ENCODE results near the gene CHGA. TPM values are rescaled to one million over a fixed set of nuclear protein-coding genes. Genes with fewer than 3 reads are reported as not detected.

CHGA gene
- polyA plus RNA-seq, 3 donors: not detected

DNA sequence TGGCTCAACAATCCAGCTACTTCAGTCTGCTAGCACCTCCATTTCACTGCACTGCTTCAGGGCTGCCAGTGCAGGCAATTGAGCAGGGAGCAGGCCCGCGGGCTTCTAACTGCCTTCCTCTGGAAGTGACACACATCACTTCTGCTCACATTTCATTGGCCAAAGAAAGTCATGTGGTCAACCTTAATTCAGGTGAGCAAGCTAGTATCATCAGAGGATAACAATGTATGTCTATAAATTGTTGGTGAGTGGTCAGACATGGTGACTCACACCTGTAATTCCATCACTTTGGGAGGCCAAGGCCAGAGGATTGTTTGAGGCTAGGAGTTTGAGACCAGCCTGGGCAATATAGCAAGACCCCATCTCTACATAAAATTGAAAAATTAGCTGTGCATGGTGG lies 22.3 kb upstream of the CHGA start:
- H3K27me3 ChIP-seq (ENCODE audit: control insufficient read depth in 2 of 2, insufficient read depth in 2 of 2, low read length in 2 of 2): peaks cover 0 to 12% of the 10 kb centered on the region in 2 donors
- H4K20me1 ChIP-seq (ENCODE audit: insufficient read depth, low read length): no peaks in the 10 kb centered on the region
- no peaks in the 10 kb centered on the region for H3K79me2 ChIP-seq (ENCODE audit: insufficient read depth, low read length)
- Mint-ChIP-seq H3K9me3 (peaks cover 0 to 7% (median 2%) of the 10 kb centered on the region in 7 donors), H3K36me3 (no peaks in the 10 kb centered on the region), H3K4me1 (peaks cover 6% of the 10 kb centered on the region), H3K27me3 (ENCODE audit: low read depth in 3 of 3) (peaks cover 24 to 52% (median 26%) of the 10 kb centered on the region in 3 donors), H3K4me3 (no peak overlapping the region), H3K27ac (no peak overlapping the region)
- H3K4me2 ChIP-seq (replicated peaks; ENCODE audit: extremely low read depth, low read length, poor library complexity, severe bottlenecking): no peak overlapping the region
- WGBS (ENCODE audit: insufficient coverage): no CpG with 5 or more reads among the region's 2 CpGs
- H3K4me1 ChIP-seq (ENCODE audit: control insufficient read depth in 1 of 2, insufficient read depth in 2 of 2, low read length in 2 of 2): no peaks in the 10 kb centered on the region
- H3K36me3 ChIP-seq (replicated peaks in 1 of 2; ENCODE audit: control insufficient read depth in 1 of 2, insufficient read depth in 2 of 2, low read length in 2 of 2): no peaks in the 10 kb centered on the region
- intact Hi-C loops (cut with micrococcal nuclease): no loop called here
- H2AFZ ChIP-seq (ENCODE audit: insufficient read depth, low read depth, low read length, poor library complexity, severe bottlenecking): no peak overlapping the region
- TF ChIP-seq, protein P1, sequence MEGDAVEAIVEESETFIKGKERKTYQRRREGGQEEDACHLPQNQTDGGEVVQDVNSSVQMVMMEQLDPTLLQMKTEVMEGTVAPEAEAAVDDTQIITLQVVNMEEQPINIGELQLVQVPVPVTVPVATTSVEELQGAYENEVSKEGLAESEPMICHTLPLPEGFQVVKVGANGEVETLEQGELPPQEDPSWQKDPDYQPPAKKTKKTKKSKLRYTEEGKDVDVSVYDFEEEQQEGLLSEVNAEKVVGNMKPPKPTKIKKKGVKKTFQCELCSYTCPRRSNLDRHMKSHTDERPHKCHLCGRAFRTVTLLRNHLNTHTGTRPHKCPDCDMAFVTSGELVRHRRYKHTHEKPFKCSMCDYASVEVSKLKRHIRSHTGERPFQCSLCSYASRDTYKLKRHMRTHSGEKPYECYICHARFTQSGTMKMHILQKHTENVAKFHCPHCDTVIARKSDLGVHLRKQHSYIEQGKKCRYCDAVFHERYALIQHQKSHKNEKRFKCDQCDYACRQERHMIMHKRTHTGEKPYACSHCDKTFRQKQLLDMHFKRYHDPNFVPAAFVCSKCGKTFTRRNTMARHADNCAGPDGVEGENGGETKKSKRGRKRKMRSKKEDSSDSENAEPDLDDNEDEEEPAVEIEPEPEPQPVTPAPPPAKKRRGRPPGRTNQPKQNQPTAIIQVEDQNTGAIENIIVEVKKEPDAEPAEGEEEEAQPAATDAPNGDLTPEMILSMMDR (IDR thresholded peaks at IDR 0.05): no peak
- H3K9me3 ChIP-seq (replicated peaks in 1 of 2; ENCODE audit: control insufficient read depth in 1 of 2, insufficient read depth in 1 of 2, low read length in 2 of 2): no peaks in the 10 kb centered on the region
- no peak overlapping the region for H3K27ac ChIP-seq (ENCODE audit: low read depth in 1 of 2, low read length in 2 of 2)
- no peak overlapping the region for H3K9ac ChIP-seq (ENCODE audit: insufficient read depth, low read length, poor library complexity, severe bottlenecking)
- no peak overlapping the region for H3K4me3 ChIP-seq (replicated peaks in 1 of 3; ENCODE audit: low read depth in 2 of 3, low read length in 3 of 3)
- no peak for DNase-seq

DNA sequence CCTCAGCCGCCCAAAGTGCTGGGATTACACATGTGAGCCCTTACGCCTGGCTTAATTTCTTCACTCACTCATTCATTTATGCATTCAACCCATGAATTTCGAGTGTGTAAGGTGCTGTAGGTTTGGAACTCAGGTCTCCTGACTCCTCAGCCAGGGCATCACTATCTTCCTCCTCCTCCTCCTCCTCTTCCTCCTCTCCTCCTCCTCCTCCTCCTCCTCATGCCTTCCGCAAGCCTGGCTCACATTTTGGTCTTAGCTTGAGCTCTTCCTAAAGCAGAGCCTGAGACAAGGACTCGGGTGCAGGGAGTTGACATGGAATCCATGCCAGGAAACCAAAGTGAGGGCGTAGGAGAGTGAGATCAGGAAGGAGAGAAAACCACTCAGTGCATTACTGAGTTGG lies 20.8 kb upstream of the CHGA start:
- peak overlapping the region in 1 of 2 donors; percentile 33 for H3K4me3 Mint-ChIP-seq
- Histone ChIP-seq H3K9ac (ENCODE audit: insufficient read depth, low read length, poor library complexity, severe bottlenecking) (no peak overlapping the region), H3K27me3 (ENCODE audit: control insufficient read depth in 2 of 2, insufficient read depth in 2 of 2, low read length in 2 of 2) (peaks cover 0 to 12% of the 10 kb centered on the region in 2 donors), H4K20me1 (ENCODE audit: insufficient read depth, low read length) (no peaks in the 10 kb centered on the region), H3K79me2 (ENCODE audit: insufficient read depth, low read length) (no peaks in the 10 kb centered on the region), H3K4me3 (replicated peaks in 1 of 3; ENCODE audit: low read depth in 2 of 3, low read length in 3 of 3) (no peak overlapping the region), H3K4me2 (replicated peaks; ENCODE audit: extremely low read depth, low read length, poor library complexity, severe bottlenecking) (no peak overlapping the region), H3K27ac (ENCODE audit: low read depth in 1 of 2, low read length in 2 of 2) (no peak overlapping the region), H3K36me3 (replicated peaks in 1 of 2; ENCODE audit: control insufficient read depth in 1 of 2, insufficient read depth in 2 of 2, low read length in 2 of 2) (no peaks in the 10 kb centered on the region), H2AFZ (ENCODE audit: insufficient read depth, low read depth, low read length, poor library complexity, severe bottlenecking) (no peak overlapping the region), H3K4me1 (ENCODE audit: control insufficient read depth in 1 of 2, insufficient read depth in 2 of 2, low read length in 2 of 2) (no peaks in the 10 kb centered on the region), H3K9me3 (replicated peaks in 1 of 2; ENCODE audit: control insufficient read depth in 1 of 2, insufficient read depth in 1 of 2, low read length in 2 of 2) (no peaks in the 10 kb centered on the region)
- peaks cover 6% of the 10 kb centered on the region for H3K4me1 Mint-ChIP-seq
- no peaks in the 10 kb centered on the region for H3K36me3 Mint-ChIP-seq
- no peak overlapping the region for H3K27ac Mint-ChIP-seq
- H3K27me3 Mint-ChIP-seq (ENCODE audit: low read depth in 3 of 3): peaks cover 25 to 45% (median 27%) of the 10 kb centered on the region in 3 donors
- DNase-seq: no peak
- peaks cover 0 to 6% (median 2%) of the 10 kb centered on the region in 7 donors for H3K9me3 Mint-ChIP-seq
- 58% methylated on average over 2 of the region's 6 CpGs for WGBS (ENCODE audit: insufficient coverage)
- TF ChIP-seq, protein P1 (IDR thresholded peaks at IDR 0.05): no peak
- intact Hi-C loops (cut with micrococcal nuclease): no loop called here
